Measurements from ENCODE around the gene RDM1.
"Not testable (repeated sequence)": the region's sequence is repeated elsewhere in the genome, so short reads cannot be mapped to it uniquely, and the experiment has no call there.

The RDM1 gene, protein sequence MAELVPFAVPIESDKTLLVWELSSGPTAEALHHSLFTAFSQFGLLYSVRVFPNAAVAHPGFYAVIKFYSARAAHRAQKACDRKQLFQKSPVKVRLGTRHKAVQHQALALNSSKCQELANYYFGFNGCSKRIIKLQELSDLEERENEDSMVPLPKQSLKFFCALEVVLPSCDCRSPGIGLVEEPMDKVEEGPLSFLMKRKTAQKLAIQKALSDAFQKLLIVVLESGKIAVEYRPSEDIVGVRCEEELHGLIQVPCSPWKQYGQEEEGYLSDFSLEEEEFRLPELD

DNA sequence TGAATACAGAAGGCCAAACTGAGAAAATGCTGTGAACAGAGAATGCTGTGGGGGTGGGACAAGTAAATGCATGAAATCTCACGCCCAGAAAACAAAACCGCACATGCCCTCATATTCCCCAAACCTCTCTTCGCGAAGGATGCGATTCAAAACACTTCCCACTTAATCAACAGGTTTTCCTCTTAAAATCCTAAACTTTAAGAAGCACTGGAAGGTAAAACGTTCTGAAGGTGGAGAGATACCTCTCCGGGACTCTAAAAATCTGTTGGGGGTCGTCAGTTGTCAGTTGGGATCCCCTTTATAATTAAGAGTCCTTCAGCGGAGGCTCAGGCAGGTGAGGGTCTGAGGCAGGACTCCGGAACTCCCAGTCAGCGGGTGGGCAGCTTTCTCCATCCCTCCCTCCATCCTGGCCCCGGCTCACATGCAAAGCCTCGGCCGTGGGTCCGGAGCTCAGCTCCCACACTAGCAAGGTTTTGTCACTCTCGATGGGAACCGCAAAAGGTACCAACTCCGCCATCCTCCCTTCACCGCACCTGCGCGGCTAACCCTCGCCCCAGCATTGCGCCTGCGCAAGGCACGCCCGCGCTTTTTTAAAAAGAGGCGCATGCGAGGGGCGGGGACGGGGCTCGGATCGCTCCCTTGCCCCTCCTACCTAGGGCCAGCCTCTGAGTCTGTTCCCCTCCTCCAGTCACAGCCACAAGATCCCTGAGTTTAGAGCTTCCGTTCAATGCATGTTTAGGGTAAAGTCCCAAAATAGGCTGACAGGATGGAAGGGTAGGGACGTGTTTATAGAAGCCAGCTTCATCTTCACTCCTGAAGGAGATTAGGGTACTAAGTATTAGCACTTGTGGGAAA, at the start of gene RDM1:
TSS of gene RDM1 (minus strand) at position 563 of the 855 bp plus-strand sequence. CDS start at position 517, 46 bp downstream.
- DNase-seq, result peak; percentile 48

DNA sequence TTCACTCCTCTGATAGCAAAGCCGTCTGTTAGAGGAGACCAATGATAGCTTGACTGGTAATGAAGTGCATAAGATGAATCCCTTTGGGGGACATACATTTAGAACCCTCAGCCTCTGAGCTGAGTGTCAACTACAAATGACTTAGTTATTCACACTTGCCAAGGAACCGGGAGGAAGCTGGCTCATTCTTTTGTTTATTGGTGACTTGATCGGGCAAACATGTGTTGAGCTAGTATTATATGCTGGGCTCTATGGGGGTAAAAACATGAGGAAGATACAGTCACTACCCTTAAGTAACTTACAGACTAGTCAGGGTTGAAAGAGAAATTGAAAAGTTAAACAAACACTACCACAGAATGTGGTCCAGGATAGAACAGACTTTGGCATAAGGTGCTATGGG, 47.8 kb upstream of the RDM1 start:
- no peak for DNase-seq

DNA sequence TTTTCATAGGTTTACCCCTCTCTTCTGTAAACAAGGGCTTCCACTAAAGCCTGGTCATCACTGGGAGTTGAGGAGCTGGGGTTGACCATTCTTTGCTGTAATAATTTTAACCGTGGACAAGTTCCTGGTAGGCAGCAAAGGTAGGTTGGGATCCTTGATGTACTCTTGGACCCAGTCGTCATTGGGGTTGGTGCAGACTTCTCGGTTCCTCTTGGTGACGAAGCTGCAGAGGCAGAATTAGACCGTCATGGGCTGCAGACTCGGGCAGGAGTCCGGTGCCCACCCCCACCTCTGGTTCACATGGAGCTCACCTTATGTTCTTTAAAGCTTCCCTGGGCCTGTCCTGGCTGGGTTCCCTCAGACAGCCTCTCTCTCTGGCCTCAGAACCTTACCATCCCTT, 46.9 kb upstream of the RDM1 start:
- no peak for DNase-seq

DNA sequence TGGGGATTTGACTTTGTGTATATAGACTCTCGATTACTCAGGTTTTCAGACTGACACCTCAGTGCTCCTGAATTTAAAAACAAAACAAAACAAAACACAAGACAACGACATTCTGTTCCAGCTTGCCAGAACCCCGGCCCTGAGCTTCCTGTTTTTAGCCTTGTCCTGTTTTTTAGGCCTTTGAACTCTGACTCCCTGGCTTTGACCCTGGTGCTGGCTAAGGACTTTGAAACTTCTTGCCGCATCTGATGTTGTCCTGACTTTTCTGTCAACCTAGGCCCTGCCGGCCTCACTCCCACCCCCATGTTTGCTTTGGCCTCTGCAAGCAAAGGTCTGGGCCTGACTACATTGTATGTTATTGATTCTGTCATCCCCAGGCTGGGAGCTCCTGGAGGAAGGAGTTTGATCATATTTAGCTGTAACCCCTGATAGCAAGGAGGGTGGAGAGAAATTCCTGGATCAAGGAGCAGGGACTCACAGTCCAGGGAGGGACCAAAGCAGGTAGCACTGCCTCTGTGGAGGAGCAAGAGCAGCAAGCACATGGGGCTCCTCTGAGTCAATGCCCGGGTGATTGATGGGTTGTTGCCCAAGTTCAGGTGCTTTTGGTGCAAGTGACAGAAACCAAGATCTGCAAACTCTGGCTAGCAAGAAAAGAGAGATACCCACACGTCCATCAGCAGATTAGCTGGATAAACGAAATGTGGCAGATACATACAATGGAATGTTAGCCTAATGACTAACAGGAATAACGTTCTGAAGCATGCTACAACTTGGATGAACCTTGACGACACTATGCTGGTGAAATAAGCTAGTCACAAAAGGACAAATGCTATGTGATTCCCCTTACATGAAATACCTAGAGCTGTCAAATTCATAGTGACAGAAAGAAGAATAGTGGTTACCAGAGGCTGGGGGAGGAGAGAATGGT, 43.0 kb upstream of the RDM1 start:
- DNase-seq, result no peak

DNA sequence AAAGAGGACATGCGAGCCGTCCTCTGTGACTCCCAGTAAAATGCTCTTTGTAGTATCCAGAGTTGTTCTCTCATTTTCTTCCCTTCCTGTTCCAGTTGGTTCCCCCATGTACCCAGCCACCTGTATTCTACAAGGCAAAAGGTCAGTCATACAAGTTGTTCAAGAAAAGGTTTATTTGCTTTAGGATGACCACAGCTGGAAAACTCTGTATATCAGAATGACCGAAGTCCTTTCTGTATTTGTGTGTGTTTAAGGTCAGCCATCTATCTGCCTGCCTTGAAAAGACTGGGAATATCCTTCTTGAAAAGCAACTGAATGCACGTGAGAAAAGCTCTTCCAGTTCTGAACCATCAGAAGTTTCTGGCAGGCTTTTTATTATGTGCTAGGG, 42.4 kb upstream of the RDM1 start:
- DNase-seq, result no peak

DNA sequence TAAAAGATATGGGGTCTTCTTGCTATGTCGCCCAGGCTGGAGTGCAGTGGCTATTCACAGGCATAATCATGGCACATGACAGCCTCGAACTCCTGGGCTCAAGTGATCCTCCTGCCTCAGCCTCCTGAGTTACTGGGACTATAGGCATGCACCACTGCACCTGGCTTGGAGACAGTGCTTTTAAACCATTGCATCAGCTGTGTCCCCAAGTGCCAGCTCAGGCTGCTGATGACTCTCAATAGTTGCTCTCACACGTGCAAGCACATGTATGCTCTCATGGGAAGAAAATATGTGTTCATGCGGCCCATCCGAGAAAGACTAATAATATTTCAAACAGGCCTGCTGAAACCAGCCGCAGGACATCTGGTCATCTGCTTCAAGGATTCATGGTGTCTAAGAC, 42.0 kb upstream of the RDM1 start:
- no peak for DNase-seq

DNA sequence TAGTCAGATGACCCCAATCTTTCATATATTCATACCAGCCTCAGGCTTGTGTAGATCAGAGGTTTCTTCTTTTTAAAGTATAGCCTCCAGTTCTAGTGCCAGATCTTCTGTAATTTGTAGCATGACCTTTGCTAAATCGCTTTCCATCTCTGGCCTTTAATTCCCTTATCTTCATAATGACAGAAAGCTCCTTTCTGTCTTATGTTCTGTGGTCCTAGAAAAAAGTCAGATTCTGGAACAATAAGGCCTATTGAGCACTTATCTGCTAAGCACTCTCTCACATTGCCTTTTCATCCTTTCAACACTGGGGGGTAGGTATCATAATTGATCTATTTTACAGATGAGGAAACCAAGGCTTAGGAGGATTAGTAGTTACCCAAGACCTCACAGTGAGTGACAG, 41.5 kb upstream of the RDM1 start:
- no peak for DNase-seq

DNA sequence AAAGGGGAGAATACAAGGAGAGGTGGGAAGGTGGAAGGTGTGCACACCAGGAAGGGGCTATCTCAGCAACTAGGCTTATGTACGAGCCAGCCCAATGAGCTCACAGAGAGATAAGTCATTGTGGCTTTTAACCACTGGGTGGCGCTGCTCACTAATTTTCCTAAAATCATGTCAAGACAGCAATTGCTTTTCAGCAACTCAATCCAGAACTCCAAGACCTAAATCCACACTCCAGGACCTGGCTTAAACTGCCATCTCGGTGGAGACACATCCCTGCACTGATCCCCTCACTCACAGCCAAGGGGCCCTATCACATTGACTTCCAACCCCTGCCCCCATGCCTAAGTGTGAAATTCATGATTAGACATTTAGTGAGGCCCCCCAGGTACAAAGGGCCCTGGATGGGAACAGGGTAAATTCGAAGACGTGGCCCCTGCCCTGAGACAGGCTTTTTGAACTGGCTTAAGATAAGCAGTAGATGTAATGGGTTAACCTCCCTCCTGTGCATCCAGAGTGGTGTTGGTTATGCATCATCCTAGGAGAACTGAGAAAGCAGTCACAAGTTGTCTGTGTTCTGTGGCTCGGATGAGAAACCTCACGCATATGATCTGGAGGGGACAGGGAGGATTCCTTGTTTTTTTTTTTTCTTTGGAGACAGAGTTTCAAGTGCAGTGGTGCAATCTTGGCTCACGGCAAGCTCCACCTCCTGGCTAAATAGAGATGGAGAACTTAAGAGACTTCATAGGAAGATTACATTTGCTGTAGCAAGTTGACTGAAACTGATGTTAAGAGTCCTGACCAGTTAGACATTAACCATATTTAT, 39.2 kb upstream of the RDM1 start:
- DNase-seq, result peak; percentile 30

DNA sequence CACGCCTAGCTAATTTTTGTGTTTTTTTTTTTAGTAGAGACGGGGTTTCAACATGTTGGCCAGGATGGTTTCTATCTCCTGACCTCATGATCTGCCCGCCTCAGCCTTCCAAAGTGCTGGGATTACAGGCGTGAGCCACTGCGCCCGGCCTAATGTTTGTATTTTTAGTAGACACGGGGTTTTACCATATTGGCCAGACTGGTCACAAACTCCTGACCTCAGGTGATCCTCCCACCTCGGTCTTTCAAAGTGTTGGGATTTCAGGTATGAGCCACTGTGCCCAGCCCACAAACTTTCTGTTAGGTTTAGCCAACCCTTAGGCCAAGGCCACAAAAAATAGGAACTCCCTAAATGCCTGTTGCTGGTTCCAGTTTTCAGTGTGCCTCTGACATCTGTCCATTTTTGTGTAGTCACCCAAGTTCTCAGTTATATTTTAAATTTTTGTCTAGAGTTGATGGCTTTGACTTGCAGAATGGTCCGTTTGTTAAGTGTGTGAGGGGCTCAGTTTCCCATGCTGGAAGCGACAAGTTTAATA, 38.0 kb upstream of the RDM1 start:
- no peak for DNase-seq

DNA sequence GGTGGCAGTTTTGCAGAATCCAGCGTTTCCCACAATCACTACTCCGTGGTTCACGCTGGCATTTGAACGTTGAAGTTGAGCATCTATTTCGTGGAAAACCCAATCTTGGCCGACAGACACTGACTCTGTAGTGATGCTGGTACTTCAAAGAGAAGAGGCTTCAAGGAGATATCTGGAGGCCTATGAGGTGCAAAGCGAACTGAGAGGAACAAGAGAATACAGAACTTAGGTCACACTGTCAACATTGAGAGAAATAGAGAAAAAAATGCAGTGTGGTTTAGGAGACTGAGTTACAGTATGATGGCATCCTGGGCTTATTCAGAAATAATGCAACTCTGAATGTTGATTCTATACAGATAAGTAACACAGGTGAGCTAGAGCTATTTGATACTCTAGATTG, 34.7 kb upstream of the RDM1 start:
- DNase-seq, result no peak

DNA sequence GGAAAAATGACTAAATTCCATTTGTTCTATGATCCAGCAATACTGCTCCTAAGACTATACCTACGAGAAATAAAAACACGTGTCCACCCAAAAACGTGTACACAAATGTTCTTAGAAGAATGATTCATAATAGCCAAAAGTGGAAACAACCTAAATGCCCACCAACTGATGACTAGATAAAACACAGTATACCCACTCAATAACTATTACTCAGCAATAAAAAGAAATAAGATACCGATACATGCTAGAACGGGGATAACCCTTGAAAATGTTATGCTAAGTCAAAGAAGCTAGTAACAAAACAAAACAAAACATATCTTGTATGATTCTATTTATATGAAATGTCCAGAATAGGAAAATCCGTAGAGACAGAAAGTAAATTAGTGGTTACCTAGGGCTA, 33.1 kb upstream of the RDM1 start:
- DNase-seq, result no peak

DNA sequence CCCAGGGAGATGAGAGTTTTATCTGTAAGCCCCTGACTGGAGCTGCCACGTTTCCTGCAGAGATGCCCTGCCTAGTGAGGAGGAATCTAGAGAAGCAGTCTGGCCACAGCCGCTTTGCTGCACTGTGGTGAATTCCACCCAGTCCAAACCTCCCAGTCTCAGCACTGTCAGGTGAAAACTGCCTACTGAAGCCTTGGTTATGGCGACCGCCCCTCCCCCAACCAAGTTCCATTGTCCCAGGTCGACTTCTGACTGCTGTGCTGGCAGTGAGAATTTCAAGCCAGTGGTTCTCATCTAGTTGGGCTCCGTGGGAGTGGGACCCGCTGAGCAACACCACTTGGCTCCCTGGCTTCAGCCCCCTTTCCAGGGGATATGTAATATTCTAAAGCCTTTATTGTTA, 23.1 kb upstream of the RDM1 start:
- no peak for DNase-seq

DNA sequence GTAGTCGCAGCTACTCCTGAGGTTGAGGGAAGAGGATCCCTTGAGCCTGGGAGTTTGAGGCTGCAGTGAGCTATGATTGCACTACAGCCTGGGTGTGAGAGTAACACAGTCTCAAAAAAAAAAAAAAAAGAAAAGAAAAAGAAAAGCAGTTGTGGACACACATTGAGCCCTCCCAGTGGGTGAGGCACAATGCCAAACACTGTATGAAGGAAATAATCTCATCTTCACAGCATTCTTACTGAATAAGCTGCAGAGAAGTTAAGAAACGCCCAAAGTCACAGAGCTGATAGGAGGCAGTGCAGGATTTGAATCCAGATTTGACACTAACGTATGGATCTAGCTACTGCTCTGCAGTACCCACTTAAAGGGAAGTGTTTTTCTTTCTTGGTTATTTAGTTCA, 18.8 kb upstream of the RDM1 start:
- DNase-seq, result no peak

DNA sequence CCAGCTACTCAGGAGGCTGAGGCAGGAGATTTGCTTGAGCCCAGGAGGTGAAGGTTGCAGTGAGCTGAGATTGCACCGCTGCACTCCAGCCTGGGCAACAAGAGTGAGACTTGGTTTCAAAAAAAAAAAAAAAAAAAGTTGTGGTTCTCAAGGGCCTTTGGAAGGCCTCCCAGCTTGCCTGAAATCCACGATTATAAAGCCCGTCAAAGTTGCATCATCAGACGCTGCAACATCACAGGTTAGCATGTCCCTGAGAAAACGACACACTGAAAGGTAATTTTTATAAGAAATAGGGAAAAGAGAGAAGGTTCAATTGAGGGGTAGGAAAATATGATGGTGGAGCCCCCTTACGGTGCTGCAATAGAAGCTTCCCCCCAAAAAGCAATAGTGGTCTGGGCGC, 17.5 kb upstream of the RDM1 start:
- DNase-seq, result no peak

DNA sequence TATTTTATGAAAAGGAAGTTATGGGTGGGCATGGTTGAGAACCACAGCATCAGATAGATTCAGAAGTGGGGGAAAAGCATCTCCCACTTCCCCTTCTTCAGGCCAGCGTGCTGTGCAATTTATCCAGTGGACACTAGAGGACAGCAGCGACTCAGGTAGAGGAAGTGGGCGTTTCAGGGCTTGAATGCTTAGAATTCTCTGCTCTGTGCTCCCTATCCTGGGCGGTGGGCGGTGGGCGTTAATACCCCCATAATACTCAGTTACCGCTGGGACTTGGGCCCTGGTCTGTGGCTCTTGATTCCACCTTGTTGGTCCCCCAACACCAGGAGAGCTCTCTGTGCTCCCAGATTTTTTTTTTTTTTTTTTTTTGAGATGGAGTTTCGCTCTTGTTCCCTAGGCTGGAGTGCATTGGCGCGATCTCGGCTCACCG, 16.6 kb upstream of the RDM1 start:
- DNase-seq, result no peak

DNA sequence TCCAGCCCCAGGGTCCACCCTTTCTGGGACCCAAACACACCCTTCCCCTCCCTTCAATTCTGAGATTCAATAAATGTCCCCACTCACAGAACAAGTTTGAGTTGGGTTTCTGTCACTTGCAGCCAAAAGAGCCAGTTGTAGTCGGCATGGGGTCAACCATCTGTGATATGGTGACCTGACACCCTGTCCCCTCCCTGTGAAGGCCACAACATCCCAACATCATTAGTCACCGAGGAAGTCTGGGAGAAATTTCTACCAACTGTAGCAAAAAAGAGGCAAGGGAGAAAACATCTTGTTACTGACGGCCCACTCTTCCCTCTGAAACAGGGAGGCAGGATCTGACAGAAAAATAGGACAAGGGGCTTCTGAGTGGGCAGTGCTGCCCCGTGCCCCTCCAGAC, 13.6 kb upstream of the RDM1 start:
- DNase-seq, result no peak

DNA sequence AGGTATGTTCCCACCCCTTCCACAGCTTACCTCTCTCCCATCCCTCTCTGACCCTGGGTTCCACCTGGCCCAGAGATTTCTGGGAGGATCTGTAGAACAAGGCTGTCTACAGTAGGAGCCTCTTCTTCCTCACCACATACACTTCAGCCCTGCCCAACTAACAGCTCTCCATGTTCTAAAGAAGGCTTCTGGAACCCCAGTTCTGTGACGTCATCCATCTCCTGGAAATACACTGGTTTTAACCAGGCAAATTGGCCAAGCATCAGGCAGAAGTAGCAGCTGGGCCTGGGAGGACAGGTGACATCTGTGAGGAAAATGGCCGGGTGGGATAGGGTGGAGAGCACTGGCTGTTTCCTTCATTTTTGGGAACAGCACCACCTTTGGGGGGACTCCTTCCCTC, 13.0 kb upstream of the RDM1 start, which contains the start of gene LYZL6:
TSS of gene LYZL6 (minus strand) at position 177 of the 400 bp plus-strand sequence. CDS start 4,357 bp downstream, outside the sequence.
- DNase-seq, result no peak

DNA sequence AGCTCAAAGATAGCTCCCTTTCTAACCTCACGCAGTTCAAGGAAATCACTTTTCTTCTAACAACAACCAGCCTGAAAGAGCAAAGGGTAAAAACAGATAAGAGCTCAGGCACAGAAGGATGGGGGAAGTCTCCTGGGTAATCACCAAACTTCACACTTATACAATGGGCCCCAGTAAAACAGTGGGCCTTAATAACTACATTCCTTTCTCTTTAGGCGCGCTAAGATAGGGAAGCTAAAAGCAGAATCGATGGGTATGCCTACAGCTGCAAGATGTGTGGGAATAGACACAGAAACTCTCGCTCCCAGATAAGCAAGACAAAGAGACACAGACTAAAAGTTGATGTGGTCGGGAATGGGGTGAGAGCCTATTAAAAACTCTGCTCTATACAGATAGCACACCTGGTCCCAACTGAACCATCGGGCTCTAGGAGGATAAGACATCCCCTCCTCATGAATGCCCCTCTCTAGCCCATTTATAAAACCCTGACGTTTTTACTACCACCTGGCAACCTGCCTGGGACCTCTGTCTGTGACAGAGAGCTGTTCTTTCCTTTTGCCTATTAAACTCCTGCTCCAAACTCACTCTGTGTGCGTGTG, 12.1 kb upstream of the RDM1 start:
- no peak for DNase-seq

DNA sequence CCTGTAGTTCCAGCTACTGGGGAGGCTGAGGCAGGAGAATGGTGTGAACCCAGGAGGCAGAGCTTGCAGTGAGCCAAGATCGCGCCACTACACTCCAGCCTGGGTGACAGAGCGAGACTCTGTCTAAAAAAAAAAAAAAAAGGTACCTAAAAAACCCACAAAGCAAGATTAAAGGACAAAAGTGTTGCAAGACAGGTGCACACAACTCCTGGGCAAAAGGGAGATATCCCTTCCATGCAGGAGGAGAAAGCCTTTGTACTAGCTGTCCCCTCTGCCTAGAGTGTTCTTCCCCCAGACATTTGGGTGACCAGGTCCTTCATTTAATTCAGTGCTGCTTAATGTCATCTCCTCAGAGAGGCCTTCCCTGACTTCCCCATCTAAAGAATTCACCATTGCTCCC, 7.9 kb upstream of the RDM1 start:
- not testable (repeated sequence) for DNase-seq

DNA sequence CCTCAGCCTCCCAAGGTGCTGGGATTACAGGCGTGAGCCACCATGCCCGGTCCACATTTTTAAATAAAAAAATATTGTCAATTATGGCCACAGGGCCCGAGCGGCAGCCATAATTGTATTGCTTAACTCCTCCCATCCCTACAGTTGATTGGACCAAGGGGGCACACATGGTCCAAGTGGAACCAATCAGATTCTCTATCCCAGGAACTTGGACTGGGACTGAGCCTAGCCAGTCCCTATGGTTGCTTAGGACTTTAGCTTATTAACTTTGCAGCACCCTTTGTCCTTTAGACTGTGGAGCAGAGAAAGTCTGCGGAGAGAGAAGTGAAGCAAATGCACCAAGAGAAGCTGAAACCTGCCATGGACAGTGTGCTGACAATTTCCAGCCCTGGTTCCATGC, 5.5 kb upstream of the RDM1 start:
- DNase-seq, result no peak

DNA sequence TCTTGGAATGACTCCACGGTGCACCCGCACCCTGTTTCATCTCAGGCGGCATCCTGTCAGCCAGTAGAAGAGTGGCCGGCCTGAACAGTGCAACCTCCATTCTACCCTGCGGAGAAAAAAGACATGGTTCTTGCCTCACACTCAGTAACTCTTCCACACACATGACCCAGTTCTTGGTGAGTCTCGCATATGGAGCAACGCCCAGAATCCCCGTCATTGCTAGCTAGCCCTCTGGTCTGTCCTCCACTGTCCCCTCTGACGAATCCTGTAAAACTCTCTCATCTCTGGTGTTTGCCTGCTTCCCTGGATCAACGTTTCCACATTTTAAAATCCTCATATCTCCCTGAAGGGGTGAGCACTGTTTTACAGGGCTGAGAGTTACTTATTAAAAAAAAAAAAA, 4.2 kb upstream of the RDM1 start:
- no peak for DNase-seq

DNA sequence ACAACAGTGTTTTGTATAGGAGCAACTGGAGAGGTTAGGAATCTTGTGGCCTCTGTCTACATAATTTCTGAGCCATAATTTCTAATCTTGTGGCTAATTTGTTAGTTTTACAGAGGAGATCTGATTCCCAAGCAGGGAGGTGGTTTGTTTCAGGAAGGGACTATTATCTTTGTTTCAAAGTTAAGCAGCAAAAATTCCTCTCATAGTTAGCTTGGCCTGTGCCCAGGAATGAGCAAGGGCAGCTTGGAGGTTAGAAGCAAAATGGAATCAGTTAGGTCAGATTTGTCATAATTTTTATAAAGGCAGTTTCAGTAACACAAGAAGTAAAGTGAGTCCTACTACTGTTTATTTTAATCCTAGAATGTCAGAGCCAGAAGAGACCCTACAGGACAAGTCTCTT, 2.0 kb upstream of the RDM1 start:
- no peak for DNase-seq
